Astrocyte (in vitro differentiated cells and primary cell): ENCODE data around the gene SLIT3. TPM values are rescaled to one million over a fixed set of nuclear protein-coding genes. Genes with fewer than 3 reads are reported as not detected.

ENCODE experiments used
- DNase-seq: peaks from one replicate; pipeline ENCODE4 v3.0.0-alpha.2; 2010; ENCODE audit warnings: low read depth
- FAIRE-seq: peaks from 2 replicates; lab custom pipeline; 2011; peaks lifted over from hg19 to GRCh38; lab: Jason Lieb, UNC
- H2AFZ ChIP-seq: 2 replicates; pipeline ENCODE4 v1.6.0; 2012; ENCODE audit warnings: low read depth, low read length, inconsistent platforms
- H3K27ac ChIP-seq: 2 replicates; pipeline ENCODE4 v1.5.1; 2011; ENCODE audit warnings: low read depth, low read length, inconsistent platforms
- H3K27me3 ChIP-seq: 2 replicates; pipeline ENCODE4 v1.6.0; 2011; ENCODE audit warnings: low read length, inconsistent platforms; ENCODE audit not compliant: insufficient read depth
- H3K36me3 ChIP-seq: 2 replicates; pipeline ENCODE4 v1.5.1; 2011; ENCODE audit warnings: low read length, inconsistent platforms; ENCODE audit not compliant: insufficient read depth
- H3K4me1 ChIP-seq: 2 replicates; pipeline ENCODE4 v1.5.1; 2011; ENCODE audit warnings: low read length, inconsistent platforms; ENCODE audit not compliant: insufficient read depth
- H3K4me2 ChIP-seq: 2 replicates; pipeline ENCODE4 v1.6.0; 2012; ENCODE audit warnings: low read length, inconsistent platforms
- H3K4me3 ChIP-seq: 2 replicates; pipeline ENCODE4 v1.5.1; 2011; ENCODE audit warnings: low read depth, mild to moderate bottlenecking, low read length, inconsistent platforms; ENCODE audit not compliant: insufficient read depth
- H3K79me2 ChIP-seq: 2 replicates; pipeline ENCODE4 v1.6.0; 2012; ENCODE audit warnings: mild to moderate bottlenecking, low read length, inconsistent platforms; ENCODE audit not compliant: insufficient read depth
- H3K9ac ChIP-seq: 2 replicates; pipeline ENCODE4 v1.6.0; 2012; ENCODE audit warnings: mild to moderate bottlenecking, low read length, inconsistent platforms
- H3K9me3 ChIP-seq: 2 replicates; pipeline ENCODE4 v1.5.1; 2012; ENCODE audit warnings: low read depth, mild to moderate bottlenecking, low read length, inconsistent platforms; ENCODE audit not compliant: insufficient read depth
- H4K20me1 ChIP-seq: 2 replicates; pipeline ENCODE4 v1.6.0; 2012; ENCODE audit warnings: low read length, inconsistent platforms; ENCODE audit not compliant: insufficient read depth
- H3K27ac Mint-ChIP-seq: one replicate; pipeline ENCODE4 v1.8.0; 2021; ENCODE audit warnings: mild to moderate bottlenecking, mixed read lengths; ENCODE audit not compliant: unreplicated experiment
- H3K27me3 Mint-ChIP-seq: one replicate; pipeline ENCODE4 v1.8.0; 2021; ENCODE audit warnings: low read depth, mixed read lengths; ENCODE audit not compliant: unreplicated experiment
- H3K36me3 Mint-ChIP-seq: one replicate; pipeline ENCODE4 v1.8.0; 2021; ENCODE audit warnings: low read depth, mixed read lengths; ENCODE audit not compliant: unreplicated experiment
- H3K4me1 Mint-ChIP-seq: one replicate; pipeline ENCODE4 v1.8.0; 2021; ENCODE audit warnings: low read depth, mixed read lengths; ENCODE audit not compliant: unreplicated experiment
- H3K4me3 Mint-ChIP-seq: one replicate; pipeline ENCODE4 v1.8.0; 2021; ENCODE audit warnings: mild to moderate bottlenecking, moderate library complexity, mixed read lengths; ENCODE audit not compliant: unreplicated experiment
- H3K9me3 Mint-ChIP-seq: one replicate; pipeline ENCODE4 v1.8.0; 2021; ENCODE audit warnings: mild to moderate bottlenecking, mixed read lengths; ENCODE audit not compliant: unreplicated experiment
- CTCF ChIP-seq: IDR thresholded peaks from 2 replicates; pipeline ENCODE4 v1.5.1; 2011; ENCODE audit warnings: low read depth, mild to moderate bottlenecking, inconsistent platforms, low read length, moderate library complexity; ENCODE audit not compliant: insufficient read depth
- EZH2 ChIP-seq: IDR thresholded peaks from 2 replicates; pipeline ENCODE4 v1.6.1; 2012; ENCODE audit warnings: mild to moderate bottlenecking, low read length, inconsistent platforms; ENCODE audit not compliant: insufficient read depth
- total RNA-seq: library from RNA; stranded (reverse); gene quantifications from 2 replicates; pipeline ENCODE4 v1.2.1, GENCODE V29; 2021

The SLIT3 gene
- total RNA-seq, 1 donor from 2014 or later, result 20.7 TPM

DNA sequence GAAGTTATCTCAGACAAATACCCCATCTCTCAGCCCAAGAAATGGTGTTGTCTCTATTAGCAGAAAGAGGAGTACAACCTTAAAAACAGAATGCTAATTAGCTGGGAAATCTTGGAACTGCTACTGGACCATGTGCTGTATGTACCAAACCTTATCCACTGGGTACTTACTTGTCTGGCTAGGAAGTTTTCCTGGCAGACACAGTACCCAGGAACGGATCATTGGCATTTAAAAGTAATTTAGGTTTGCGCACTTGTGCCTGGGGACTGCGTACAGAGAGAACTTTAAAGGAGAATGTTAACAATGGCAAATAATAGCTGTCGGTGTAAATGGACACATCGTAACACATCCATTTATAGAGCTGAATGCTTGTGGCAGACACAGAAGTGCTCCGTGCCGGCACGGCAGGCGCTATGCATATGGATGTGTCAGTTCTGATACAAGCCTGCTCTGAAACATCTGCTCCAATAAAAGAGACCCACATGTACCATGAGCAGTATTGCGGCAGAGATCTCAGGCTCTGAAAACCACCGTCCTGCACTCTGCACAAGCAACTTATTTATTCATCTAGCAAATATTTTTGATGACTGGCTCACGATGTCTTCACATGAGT is 431.2 kb downstream of the SLIT3 start:
- peaks cover 1% of the 10 kb centered on the region for H3K9me3 Mint-ChIP-seq
- H3K9ac ChIP-seq, result no peak overlapping the region
- no peak overlapping the region for H3K4me2 ChIP-seq
- no peaks in the 10 kb centered on the region for H3K27me3 ChIP-seq
- no peaks in the 10 kb centered on the region for H3K4me1 ChIP-seq
- no peak overlapping the region for H3K27ac Mint-ChIP-seq
- H3K27me3 Mint-ChIP-seq, result peaks cover 9% of the 10 kb centered on the region
- no peak overlapping the region for H2AFZ ChIP-seq
- peaks cover 3% of the 10 kb centered on the region for H3K36me3 Mint-ChIP-seq
- FAIRE-seq (no peak), DNase-seq (peak; percentile 20)
- no peaks in the 10 kb centered on the region for H3K79me2 ChIP-seq
- H4K20me1 ChIP-seq, result no peaks in the 10 kb centered on the region
- H3K4me3 Mint-ChIP-seq, result no peak overlapping the region
- no peaks in the 10 kb centered on the region for H3K36me3 ChIP-seq
- no peak overlapping the region for H3K4me3 ChIP-seq
- H3K27ac ChIP-seq, result no peak overlapping the region
- no peaks in the 10 kb centered on the region for H3K9me3 ChIP-seq
- no peak for TF ChIP-seq CTCF
- TF ChIP-seq EZH2, result no peak
- H3K4me1 Mint-ChIP-seq, result no peaks in the 10 kb centered on the region

GRCh38 chr5:168867241-168867640 is 433.7 kb downstream of the SLIT3 start:
- H3K79me2 ChIP-seq, result no peaks in the 10 kb centered on the region
- no peak for DNase-seq
- H3K4me1 Mint-ChIP-seq, result no peaks in the 10 kb centered on the region

More at GRCh38 chr5:168867241-168867640, 433.7 kb downstream of the SLIT3 start:
- no peaks in the 10 kb centered on the region for H4K20me1 ChIP-seq
- no peak for FAIRE-seq
- no peak overlapping the region for H2AFZ ChIP-seq
- Mint-ChIP-seq H3K9me3 (peaks cover 1% of the 10 kb centered on the region), H3K27me3 (peaks cover 9% of the 10 kb centered on the region), H3K36me3 (peaks cover 3% of the 10 kb centered on the region), H3K4me3 (no peak overlapping the region), H3K27ac (no peak overlapping the region)
- no peaks in the 10 kb centered on the region for H3K27me3 ChIP-seq
- no peak overlapping the region for H3K4me2 ChIP-seq
- no peak overlapping the region for H3K9ac ChIP-seq
- no peaks in the 10 kb centered on the region for H3K4me1 ChIP-seq
- H3K27ac ChIP-seq, result no peak overlapping the region
- no peaks in the 10 kb centered on the region for H3K9me3 ChIP-seq
- H3K4me3 ChIP-seq, result no peak overlapping the region
- no peak for TF ChIP-seq CTCF
- no peak for TF ChIP-seq EZH2
- no peaks in the 10 kb centered on the region for H3K36me3 ChIP-seq
